OCI-LY3 (cell line): ENCODE data around the gene JAML.

Experiments used
- CTCF ChIP-seq: fragments of 200-600, 300-600 bp; sonication (generic); IDR thresholded peaks from 2 replicates; pipeline ENCODE4 v1.5.1; 2014; ENCODE audit warnings: antibody characterized with exemption, low read length, low read depth
- EZH2phosphoT487 ChIP-seq: fragments of 200-600 bp; shearing (Covaris generic); IDR thresholded peaks from 2 replicates; pipeline ENCODE4 v1.6.1; 2018; ENCODE audit warnings: antibody characterized with exemption, mixed run types, low read depth

- TF ChIP-seq CTCF (no peak), EZH2phosphoT487 (no peak)
Observed at GRCh38 chr11:118200497-118200896, 24.3 kb downstream of the JAML start.
